GM18526 (cell line): ENCODE measurements around the gene CFAP20DC.

Experiments used
- POLR2A ChIP-seq: IDR thresholded peaks from 3 replicates; pipeline ENCODE4 v1.6.1; 2011; ENCODE audit not compliant: insufficient read length; ENCODE audit errors: extremely low read depth

Gene CFAP20DC

GRCh38 chr3:58858126-58858525, 191.7 kb downstream of the CFAP20DC start:
- no peak for TF ChIP-seq POLR2A

- no peak for TF ChIP-seq POLR2A
These were observed 192.4 kb downstream of the CFAP20DC start for GRCh38 chr3:58857402-58857801.

GRCh38 chr3:58848826-58849225, 201.0 kb downstream of the CFAP20DC start:
- TF ChIP-seq POLR2A = no peak

DNA sequence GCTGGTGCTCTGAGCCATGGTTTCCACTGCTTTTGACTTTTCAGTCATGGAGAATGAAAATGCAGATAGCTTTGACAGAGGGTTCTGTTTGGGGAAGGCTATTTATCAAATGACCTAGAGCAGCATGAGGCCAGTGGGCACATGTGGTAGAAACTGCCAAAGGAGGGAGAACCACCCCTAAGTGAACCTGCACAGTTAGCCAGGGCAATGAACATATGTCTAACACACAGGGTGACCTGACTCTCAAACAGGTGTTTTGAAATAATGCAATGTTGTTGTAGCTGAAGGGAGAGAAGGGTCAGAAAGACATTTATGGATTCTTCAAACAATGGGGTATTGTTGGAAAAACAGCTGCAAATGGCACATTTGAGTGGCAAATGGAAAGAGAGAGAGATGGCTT, 208.9 kb downstream of the CFAP20DC start:
- TF ChIP-seq POLR2A = no peak

GRCh38 chr3:58839964-58840363, 209.9 kb downstream of the CFAP20DC start:
- no peak for TF ChIP-seq POLR2A

- no peak for TF ChIP-seq POLR2A
These were observed 210.6 kb downstream of the CFAP20DC start for GRCh38 chr3:58839187-58839586.

DNA sequence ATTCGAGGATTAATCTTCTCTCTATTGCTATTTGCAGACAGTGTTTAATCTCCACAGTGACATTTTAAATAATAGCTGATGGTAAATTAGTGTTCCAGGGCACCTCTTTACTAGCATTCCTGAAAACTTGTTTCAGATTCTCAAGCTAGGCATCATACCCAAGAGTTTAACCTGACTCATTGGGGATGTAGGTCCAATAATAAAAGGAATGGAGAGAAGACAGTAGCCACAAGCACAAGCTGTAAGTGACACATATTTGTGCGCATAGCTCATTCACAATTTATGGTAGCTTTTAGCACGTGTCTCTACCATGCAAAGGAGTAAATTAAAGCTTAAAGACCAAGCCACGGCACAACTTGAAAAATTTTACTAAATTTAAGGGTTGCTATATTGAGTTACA, 212.0 kb downstream of the CFAP20DC start:
- TF ChIP-seq POLR2A = no peak

DNA sequence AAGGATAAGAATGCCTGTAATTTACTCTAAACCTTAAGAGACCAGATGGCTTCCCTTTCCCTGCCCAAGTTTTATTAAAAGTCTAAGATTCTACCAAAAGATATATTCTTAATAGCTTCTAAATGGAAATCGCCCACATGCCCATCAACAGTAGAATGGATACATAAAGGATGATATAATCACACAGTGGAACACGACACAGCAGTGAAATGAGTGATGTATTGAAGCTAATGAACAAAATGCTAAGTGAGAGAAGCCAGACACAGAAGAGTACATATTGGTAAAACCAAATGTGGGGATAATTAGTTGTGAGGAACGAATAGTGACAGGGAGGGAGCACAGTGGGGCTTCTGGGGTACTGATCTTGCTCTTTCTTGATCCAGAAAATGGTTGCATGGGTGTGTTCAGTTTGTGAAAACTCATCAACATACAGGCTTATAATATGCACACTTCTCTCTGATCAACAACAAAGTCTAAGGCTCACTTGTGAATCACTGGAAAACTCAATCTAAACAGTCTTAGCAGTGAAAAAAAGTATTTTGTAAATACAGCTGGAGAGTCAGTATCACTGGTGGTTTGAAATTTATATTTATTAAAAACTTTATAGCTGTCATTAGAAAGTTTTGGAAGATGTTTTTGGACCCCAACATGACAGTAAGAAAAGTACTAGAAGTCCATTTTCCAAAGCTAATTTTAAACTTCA, 212.5 kb downstream of the CFAP20DC start:
- no peak for TF ChIP-seq POLR2A

GRCh38 chr3:58835086-58835485, 214.7 kb downstream of the CFAP20DC start:
- no peak for TF ChIP-seq POLR2A

DNA sequence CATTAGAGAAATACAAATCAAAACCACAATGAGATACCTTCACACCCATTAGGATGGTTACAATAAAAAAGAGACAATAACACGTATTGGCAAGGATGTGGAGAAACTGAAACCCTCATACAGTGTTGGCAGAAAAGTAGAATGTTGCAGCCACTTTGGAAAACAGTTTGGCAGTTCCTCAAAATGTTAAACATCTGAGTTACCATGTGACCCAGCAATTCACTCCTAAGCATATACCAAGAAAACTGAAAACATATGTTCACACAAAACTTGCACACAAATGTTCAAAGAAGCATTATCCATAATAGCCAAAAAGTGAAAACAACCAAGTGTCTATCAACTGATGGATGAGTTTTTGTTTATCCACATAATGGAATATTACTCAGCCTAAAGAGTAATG, 216.3 kb downstream of the CFAP20DC start:
- TF ChIP-seq POLR2A = no peak

GRCh38 chr3:58829321-58830000, 220.4 kb downstream of the CFAP20DC start:
- no peak for TF ChIP-seq POLR2A

- TF ChIP-seq POLR2A = no peak
These were observed 225.0 kb downstream of the CFAP20DC start for GRCh38 chr3:58824777-58825176.

DNA sequence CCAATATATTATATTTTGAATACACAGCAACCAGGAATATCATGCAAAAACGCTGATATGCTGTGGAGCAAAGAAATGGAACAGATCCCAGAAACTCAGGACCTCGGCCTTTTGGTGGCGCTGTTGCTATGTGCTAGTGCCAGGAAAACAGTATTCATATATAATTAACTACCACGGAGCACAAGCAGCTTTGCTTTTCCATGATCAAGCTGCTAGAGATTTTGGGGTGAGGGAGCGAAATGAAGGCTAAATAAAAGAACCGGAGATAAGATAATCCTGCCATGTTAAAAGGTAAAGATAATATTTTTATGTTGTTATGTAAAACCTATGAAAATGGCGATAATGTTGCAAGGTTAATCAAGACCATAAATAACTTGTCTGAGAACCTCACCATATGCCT, 225.5 kb downstream of the CFAP20DC start:
- no peak for TF ChIP-seq POLR2A

- TF ChIP-seq POLR2A = no peak
These were observed 244.9 kb downstream of the CFAP20DC start for GRCh38 chr3:58804914-58805313.

- TF ChIP-seq POLR2A = no peak
These were observed 248.3 kb downstream of the CFAP20DC start for GRCh38 chr3:58801541-58801940.

GRCh38 chr3:58800940-58801339, 248.9 kb downstream of the CFAP20DC start:
- TF ChIP-seq POLR2A = no peak

GRCh38 chr3:58800032-58800431, 249.8 kb downstream of the CFAP20DC start:
- TF ChIP-seq POLR2A = no peak

- no peak for TF ChIP-seq POLR2A
These were observed 250.6 kb downstream of the CFAP20DC start for GRCh38 chr3:58799271-58799670.

DNA sequence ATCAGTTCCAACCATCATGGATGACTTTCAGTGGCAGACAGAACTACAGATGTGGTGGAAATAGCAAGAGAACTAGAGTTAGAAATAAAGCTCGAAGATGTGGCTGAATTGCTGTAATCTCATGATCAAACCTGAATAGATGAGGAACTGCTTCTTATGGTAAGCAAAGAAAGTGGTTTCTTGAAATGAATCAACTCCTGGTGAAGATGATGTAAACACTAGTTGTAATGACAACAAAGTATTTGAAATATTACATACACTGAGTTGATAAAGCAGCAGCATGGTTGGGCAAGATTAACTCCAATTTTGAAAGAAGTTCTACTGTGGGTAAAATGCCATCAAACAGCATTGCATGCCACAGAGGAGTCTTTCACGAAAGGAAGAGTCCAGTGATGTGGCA, 251.5 kb downstream of the CFAP20DC start:
- no peak for TF ChIP-seq POLR2A
